Spinal cord (tissue), 10 donors: Measurements from ENCODE around the gene PITHD1. TPM values are rescaled to one million over a fixed set of nuclear protein-coding genes. Genes with fewer than 3 reads are reported as not detected.

Experiments
- DNase-seq, 6 donors: peaks; one replicate each; pipeline versions ENCODE4 v3.0.0 to v3.0.0-alpha.2; 2013 to 2015; ENCODE audit warnings: low spot score in 6 of 6, low read depth in 4 of 6
- H3K27ac ChIP-seq: one replicate; pipeline ENCODE4 v1.5.1; 2013; ENCODE audit warnings: low read depth, low read length, control low read depth
- H3K27me3 ChIP-seq: one replicate; pipeline ENCODE4 v1.6.1; 2013; ENCODE audit warnings: low read length; ENCODE audit not compliant: control insufficient read depth, insufficient read depth
- H3K36me3 ChIP-seq: one replicate; pipeline ENCODE4 v1.6.1; 2013; ENCODE audit warnings: low read length; ENCODE audit not compliant: control insufficient read depth, insufficient read depth
- H3K4me1 ChIP-seq: one replicate; pipeline ENCODE4 v1.6.1; 2013; ENCODE audit warnings: low read length; ENCODE audit not compliant: control insufficient read depth, insufficient read depth
- H3K4me3 ChIP-seq: one replicate; pipeline ENCODE4 v1.5.1; 2013; ENCODE audit warnings: low read depth, low read length, control low read depth
- H3K9me3 ChIP-seq: one replicate; pipeline ENCODE4 v1.6.1; 2013; ENCODE audit warnings: low read length; ENCODE audit not compliant: control insufficient read depth, insufficient read depth
- WGBS: methylation state at CpG from one replicate; pipeline ENCODE4 v1.1.5; 2013; ENCODE audit warnings: missing lambda C conversion rate; ENCODE audit not compliant: insufficient coverage; 5-methylcytosine and 5-hydroxymethylcytosine counted together
- polyA plus RNA-seq, 2 donors: library from polyadenylated mRNA; unstranded; fragments of 120-200 nt; gene quantifications; one replicate each; pipeline ENCODE4 v1.2.1, GENCODE V29; 2013; ENCODE audit not compliant: insufficient read length in 2 of 2
- total RNA-seq, 2 donors: library from RNA; depleted of rRNA in 1 of 2; stranded (reverse); fragments of 120-200 nt in 1 of 2; fragments of >200 nt in 1 of 2; gene quantifications; one replicate each; pipeline versions ENCODE4 v1.2.3 to v1.2.4, GENCODE V29; 2013 to 2014
- donor health status: healthy.

PITHD1 gene
- total and polyA plus RNA-seq, 4 donors, result 86.3 to 137 (median 117) TPM

GRCh38 chr1:23796466-23797271 is 18.5 kb downstream of the PITHD1 start:
- H3K4me1 ChIP-seq, result peaks cover 56% of the 10 kb centered on the region
- DNase-seq, result no peak
- no peaks in the 10 kb centered on the region for H3K27me3 ChIP-seq
- WGBS, result 94% methylated on average over 7 of the region's 17 CpGs
- H3K36me3 ChIP-seq, result peaks cover 65% of the 10 kb centered on the region
- no peak overlapping the region for H3K4me3 ChIP-seq
- H3K27ac ChIP-seq, result no peak overlapping the region
- H3K9me3 ChIP-seq, result no peaks in the 10 kb centered on the region

GRCh38 chr1:23797478-23798448 is 19.5 kb downstream of the PITHD1 start:
- H3K36me3 ChIP-seq, result peaks cover 61% of the 10 kb centered on the region
- peaks cover 50% of the 10 kb centered on the region for H3K4me1 ChIP-seq
- 92% methylated on average over 14 of the region's 20 CpGs for WGBS

DNA sequence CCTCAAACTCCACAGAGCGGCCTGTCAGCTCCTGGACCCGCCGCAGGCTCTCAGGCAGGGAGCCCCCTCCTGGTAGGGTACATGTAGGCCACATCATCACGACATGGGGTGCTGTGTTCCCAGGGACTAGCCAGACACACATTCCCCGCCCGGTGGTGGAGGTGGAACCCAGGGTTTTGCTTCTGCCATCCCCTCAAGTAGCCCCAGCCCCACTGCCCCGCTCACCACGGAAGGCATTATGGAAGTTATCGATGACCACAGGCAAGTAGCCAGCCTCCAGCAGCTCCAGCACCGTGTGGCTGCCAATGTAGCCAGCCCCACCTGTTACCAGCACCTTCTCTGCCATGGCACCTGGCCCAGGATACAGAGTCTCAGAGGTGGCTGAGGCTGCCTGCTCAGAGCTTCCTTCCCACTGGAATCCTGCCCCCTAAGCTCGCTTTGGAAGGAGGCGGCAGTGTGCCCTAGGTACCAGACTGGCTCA is 20.5 kb downstream of the PITHD1 start:
- Histone ChIP-seq H3K36me3 (peaks cover 55% of the 10 kb centered on the region), H3K4me3 (no peak overlapping the region), H3K4me1 (peaks cover 42% of the 10 kb centered on the region), H3K9me3 (no peaks in the 10 kb centered on the region), H3K27ac (no peak overlapping the region), H3K27me3 (no peaks in the 10 kb centered on the region)
- no peak for DNase-seq
- 89% methylated on average over 12 of the region's 12 CpGs for WGBS

More at GRCh38 chr1:23797478-23798448, 19.5 kb downstream of the PITHD1 start:
- no peaks in the 10 kb centered on the region for H3K27me3 ChIP-seq
- no peak overlapping the region for H3K27ac ChIP-seq
- DNase-seq, result no peak
- no peaks in the 10 kb centered on the region for H3K9me3 ChIP-seq
- H3K4me3 ChIP-seq, result no peak overlapping the region

GRCh38 chr1:23799255-23799569 is 21.0 kb downstream of the PITHD1 start:
- peak overlapping the region; percentile 84 for H3K4me3 ChIP-seq
- WGBS, result 91% methylated on average over 5 of the region's 7 CpGs
- peaks cover 42% of the 10 kb centered on the region for H3K4me1 ChIP-seq
- H3K27me3 ChIP-seq, result no peaks in the 10 kb centered on the region
- no peak for DNase-seq
- H3K9me3 ChIP-seq, result no peaks in the 10 kb centered on the region
- no peak overlapping the region for H3K27ac ChIP-seq
- peaks cover 55% of the 10 kb centered on the region for H3K36me3 ChIP-seq

GRCh38 chr1:23799570-23800399 is 21.6 kb downstream of the PITHD1 start:
- peak overlapping the region; percentile 84 for H3K4me3 ChIP-seq
- peak in 1 of 6 donors; percentile 34 for DNase-seq
- 2% methylated on average over 48 of the region's 48 CpGs for WGBS
- no peaks in the 10 kb centered on the region for H3K9me3 ChIP-seq
- H3K27ac ChIP-seq, result peak overlapping the region; percentile 87
- H3K27me3 ChIP-seq, result no peaks in the 10 kb centered on the region
- peaks cover 50% of the 10 kb centered on the region for H3K36me3 ChIP-seq
- peaks cover 37% of the 10 kb centered on the region for H3K4me1 ChIP-seq

- peak; percentile 17 to 99 (median 92) for DNase-seq
- under 1% methylated on average over 82 of the region's 82 CpGs for WGBS
- Histone ChIP-seq H3K4me3 (peak within 1 kb of the TSS; percentile 84), H3K36me3 (peaks cover 45% of the 10 kb centered on the region), H3K27me3 (no peaks in the 10 kb centered on the region), H3K9me3 (no peaks in the 10 kb centered on the region), H3K4me1 (peaks cover 35% of the 10 kb centered on the region), H3K27ac (peak within 1 kb of the TSS; percentile 87)
Observed at GRCh38 chr1:23800400-23801337, 22.5 kb downstream of the PITHD1 start, which contains the start of gene GALE. TSS of gene GALE (minus strand) at chr1:23800754. CDS start at chr1:23799007, 1,747 bp downstream.

GRCh38 chr1:23801338-23801748 is 23.1 kb downstream of the PITHD1 start:
- no peaks in the 10 kb centered on the region for H3K9me3 ChIP-seq
- no peak for DNase-seq
- H3K4me1 ChIP-seq, result peaks cover 30% of the 10 kb centered on the region
- 10% methylated on average over 16 of the region's 19 CpGs for WGBS
- H3K36me3 ChIP-seq, result peaks cover 43% of the 10 kb centered on the region
- H3K27ac ChIP-seq, result peak overlapping the region; percentile 87
- no peaks in the 10 kb centered on the region for H3K27me3 ChIP-seq
- peak overlapping the region; percentile 84 for H3K4me3 ChIP-seq

DNA sequence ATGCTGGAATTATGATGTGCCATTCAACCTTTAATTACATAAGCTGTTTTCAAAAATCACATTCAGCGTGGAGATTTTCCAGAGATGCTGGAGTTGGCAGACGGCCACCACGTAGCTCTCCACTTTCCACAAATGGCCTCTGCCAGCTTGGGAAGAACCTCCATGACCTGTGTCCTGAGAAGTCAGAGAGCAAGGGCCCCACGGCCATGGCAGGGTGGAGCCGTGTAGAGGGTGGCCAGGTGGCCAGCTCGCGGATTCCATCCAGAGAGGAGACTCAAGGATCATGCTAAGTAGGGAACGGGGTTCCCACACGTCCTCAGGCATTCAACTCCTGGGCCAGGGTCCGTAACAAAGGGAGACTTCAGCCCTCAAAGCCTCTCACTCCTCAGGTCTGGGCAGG is 23.7 kb downstream of the PITHD1 start:
- no peak overlapping the region for H3K4me3 ChIP-seq
- H3K27ac ChIP-seq, result no peak overlapping the region

More for the DNA sequence above, 23.7 kb downstream of the PITHD1 start:
- Histone ChIP-seq H3K4me1 (peaks cover 30% of the 10 kb centered on the region), H3K27me3 (no peaks in the 10 kb centered on the region), H3K9me3 (no peaks in the 10 kb centered on the region), H3K36me3 (peaks cover 39% of the 10 kb centered on the region)
- DNase-seq, result no peak
- WGBS, result 63% methylated on average over 9 of the region's 10 CpGs
